Measurements from ENCODE around the gene P2RX6.
"Not testable (repeated sequence)": the region's sequence is repeated elsewhere in the genome, so short reads cannot be mapped to it uniquely, and the experiment has no call there.

The P2RX6 gene

GRCh38 chr22:21070690-21071615 lies 56.0 kb downstream of the P2RX6 start:
- DNase-seq (ENCODE audit: extremely low spot score) = no peak
- TF ChIP-seq NFRKB (IDR thresholded peaks at IDR 0.05) (no peak), SP1 (IDR thresholded peaks at IDR 0.05) (no peak), ARNT (IDR thresholded peaks at IDR 0.05) (no peak), ZNF384 (IDR thresholded peaks at IDR 0.05) (no peak)
- ChIA-PET CTCF (interaction anchor here (0.5 kb wide), 1 partner anchor 30 kb away, joined by 3 read pairs; no protein-coding TSS in a partner anchor), POLR2A (no interaction called here)

- CTCF ChIA-PET; POLR2A ChIA-PET; DNase-seq (ENCODE audit: extremely low spot score): not testable (repeated sequence)
Observed at GRCh38 chr22:21071796-21072195, 56.8 kb downstream of the P2RX6 start.

DNA sequence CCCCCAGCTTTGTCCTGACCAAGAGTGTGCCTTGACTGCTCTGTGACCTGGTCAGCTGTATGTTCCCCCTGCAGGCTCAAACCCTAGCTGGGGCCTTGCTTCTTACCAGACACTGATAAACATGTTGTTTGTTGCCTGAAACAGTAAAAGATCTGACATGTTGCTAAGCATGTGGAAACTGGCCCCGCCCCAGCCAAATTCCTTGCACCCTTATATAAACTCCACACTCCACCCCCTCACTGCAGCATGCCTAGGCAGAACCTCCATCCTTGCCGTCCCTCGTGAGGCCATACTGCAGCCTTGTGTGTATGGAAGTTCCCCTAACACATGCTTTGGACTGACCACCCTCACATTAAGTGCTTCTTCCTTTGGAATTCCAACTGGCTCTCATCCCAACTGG lies 58.1 kb downstream of the P2RX6 start:
- CTCF ChIA-PET = no interaction called here
- TF ChIP-seq SUZ12 (IDR thresholded peaks at IDR 0.05) (no peak), L3MBTL2 (conservative IDR thresholded peaks at IDR 0.05) (no peak), CTBP1 (IDR thresholded peaks at IDR 0.05; ENCODE audit: borderline replicate concordance) (no peak), FOXM1 (IDR thresholded peaks at IDR 0.05; ENCODE audit: borderline replicate concordance) (no peak), FOXA1 (IDR thresholded peaks at IDR 0.05) (no peak), LEF1 (IDR thresholded peaks at IDR 0.05; ENCODE audit: borderline replicate concordance) (no peak), HDGF (IDR thresholded peaks at IDR 0.05; ENCODE audit: borderline replicate concordance) (no peak), ELF4 (IDR thresholded peaks at IDR 0.05) (no peak)
- TF ChIP-seq, protein P1, sequence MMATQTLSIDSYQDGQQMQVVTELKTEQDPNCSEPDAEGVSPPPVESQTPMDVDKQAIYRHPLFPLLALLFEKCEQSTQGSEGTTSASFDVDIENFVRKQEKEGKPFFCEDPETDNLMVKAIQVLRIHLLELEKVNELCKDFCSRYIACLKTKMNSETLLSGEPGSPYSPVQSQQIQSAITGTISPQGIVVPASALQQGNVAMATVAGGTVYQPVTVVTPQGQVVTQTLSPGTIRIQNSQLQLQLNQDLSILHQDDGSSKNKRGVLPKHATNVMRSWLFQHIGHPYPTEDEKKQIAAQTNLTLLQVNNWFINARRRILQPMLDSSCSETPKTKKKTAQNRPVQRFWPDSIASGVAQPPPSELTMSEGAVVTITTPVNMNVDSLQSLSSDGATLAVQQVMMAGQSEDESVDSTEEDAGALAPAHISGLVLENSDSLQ (IDR thresholded peaks at IDR 0.05) = no peak
- POLR2A ChIA-PET = no interaction called here
- no peak for DNase-seq (ENCODE audit: extremely low spot score)

GRCh38 chr22:21073482-21073881 lies 58.5 kb downstream of the P2RX6 start:
- ChIA-PET POLR2A (no interaction called here), CTCF (no interaction called here)
- DNase-seq (ENCODE audit: extremely low spot score) = no peak
- TF ChIP-seq ARNT (IDR thresholded peaks at IDR 0.05) = no peak
- no peak for TF ChIP-seq TARDBP (IDR thresholded peaks at IDR 0.05)
- no peak for TF ChIP-seq CTBP1 (IDR thresholded peaks at IDR 0.05; ENCODE audit: borderline replicate concordance)
- no peak for TF ChIP-seq FOXK2 (IDR thresholded peaks at IDR 0.05)
- no peak for TF ChIP-seq L3MBTL2 (conservative IDR thresholded peaks at IDR 0.05)
- no peak for TF ChIP-seq NFRKB (IDR thresholded peaks at IDR 0.05)

DNA sequence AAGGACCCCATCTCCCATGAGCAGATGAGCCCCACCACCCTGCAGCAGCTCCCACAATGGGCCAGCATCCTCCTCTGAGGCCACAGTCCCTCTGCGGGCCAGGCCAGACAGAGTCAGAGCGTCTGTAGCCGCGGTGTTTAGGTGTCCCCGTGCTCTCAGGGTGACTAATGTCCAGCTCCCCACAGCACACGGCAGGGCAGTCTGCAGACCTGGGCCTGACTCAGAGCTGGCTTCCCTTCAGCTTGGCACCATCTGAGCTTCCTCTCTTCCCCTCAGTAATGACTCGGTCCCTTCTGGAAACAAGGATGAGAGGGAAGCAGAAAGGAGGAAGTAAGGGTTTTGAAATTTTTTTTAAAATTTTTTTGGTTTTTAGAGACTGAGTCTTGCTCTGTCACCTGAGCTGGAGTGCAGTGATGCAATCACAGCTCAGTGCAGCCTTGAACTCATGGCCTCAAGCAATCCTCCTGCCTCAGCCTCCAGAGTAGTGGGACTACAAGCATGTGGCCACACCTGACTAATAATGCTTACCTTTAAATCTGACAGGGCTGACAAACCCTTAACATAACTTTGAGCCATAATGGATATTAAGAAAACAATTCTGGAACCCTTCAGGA lies 59.2 kb downstream of the P2RX6 start:
- ChIA-PET POLR2A (no interaction called here), CTCF (no interaction called here)
- no peak for TF ChIP-seq ARNT (IDR thresholded peaks at IDR 0.05)
- no peak for TF ChIP-seq ZNF384 (IDR thresholded peaks at IDR 0.05)
- no peak for TF ChIP-seq TARDBP (IDR thresholded peaks at IDR 0.05)
- TF ChIP-seq ELF4 (IDR thresholded peaks at IDR 0.05) = no peak
- TF ChIP-seq SP1 (IDR thresholded peaks at IDR 0.05) = no peak
- TF ChIP-seq NFRKB (IDR thresholded peaks at IDR 0.05) = no peak
- TF ChIP-seq CTBP1 (IDR thresholded peaks at IDR 0.05; ENCODE audit: borderline replicate concordance) = no peak
- no peak for TF ChIP-seq FOXM1 (IDR thresholded peaks at IDR 0.05; ENCODE audit: borderline replicate concordance)
- no peak for TF ChIP-seq FOXK2 (IDR thresholded peaks at IDR 0.05)
- TF ChIP-seq HDGF (IDR thresholded peaks at IDR 0.05; ENCODE audit: borderline replicate concordance) = no peak
- no peak for TF ChIP-seq FOXA1 (IDR thresholded peaks at IDR 0.05)
- no peak for DNase-seq (ENCODE audit: extremely low spot score)

DNA sequence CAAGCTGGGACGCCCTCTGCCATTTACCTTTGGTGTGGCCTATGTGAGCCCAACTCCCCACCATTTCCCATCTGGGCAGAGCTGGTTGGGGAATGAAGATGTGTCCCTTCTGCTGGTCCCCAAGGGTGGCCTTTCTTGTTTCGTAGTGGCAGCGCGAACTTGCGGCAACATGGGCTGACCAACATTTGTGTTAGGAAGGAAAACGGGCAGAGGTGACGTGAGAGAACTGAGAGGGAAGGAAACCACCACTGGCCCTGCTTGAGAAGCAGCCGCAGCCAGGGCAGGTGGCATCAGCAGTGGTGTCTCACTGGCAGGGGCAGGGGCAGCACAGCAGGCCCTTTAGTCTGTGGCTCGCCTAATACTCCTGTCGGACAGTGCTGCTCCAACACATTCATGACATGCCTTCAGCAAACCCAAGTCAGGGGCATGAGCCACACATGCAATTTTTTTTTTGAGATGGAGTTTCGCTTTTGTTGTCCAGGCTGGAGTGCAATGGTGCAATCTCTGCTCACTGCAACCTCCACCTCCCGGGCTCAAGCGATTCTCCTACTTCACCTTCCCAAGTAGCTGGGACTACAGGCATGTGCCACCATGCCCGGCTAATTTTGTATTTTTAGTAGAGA lies 60.7 kb downstream of the P2RX6 start:
- ChIA-PET POLR2A (interaction anchor here (1.1 kb wide), 1 partner anchor 12 kb away, joined by 4 read pairs; no protein-coding TSS in a partner anchor), CTCF (interaction anchor here (0.8 to 1.2 kb wide), 2 partner anchors 23 to 55 kb away, joined by 3 read pairs; no protein-coding TSS in a partner anchor)
- no peak for TF ChIP-seq L3MBTL2 (conservative IDR thresholded peaks at IDR 0.05)
- TF ChIP-seq FOXM1 (IDR thresholded peaks at IDR 0.05; ENCODE audit: borderline replicate concordance) = no peak
- TF ChIP-seq ZNF384 (IDR thresholded peaks at IDR 0.05) = no peak
- TF ChIP-seq LEF1 (IDR thresholded peaks at IDR 0.05; ENCODE audit: borderline replicate concordance) = no peak
- TF ChIP-seq HDGF (IDR thresholded peaks at IDR 0.05; ENCODE audit: borderline replicate concordance) = no peak
- no peak for TF ChIP-seq FOXK2 (IDR thresholded peaks at IDR 0.05)
- no peak for DNase-seq (ENCODE audit: extremely low spot score)

GRCh38 chr22:21076912-21077625 lies 62.1 kb downstream of the P2RX6 start:
- CTCF ChIA-PET = no interaction called here
- TF ChIP-seq SP1 (IDR thresholded peaks at IDR 0.05) (no peak), FOXM1 (IDR thresholded peaks at IDR 0.05; ENCODE audit: borderline replicate concordance) (no peak), TARDBP (IDR thresholded peaks at IDR 0.05) (no peak), ELF4 (IDR thresholded peaks at IDR 0.05) (no peak), BHLHE40 (IDR thresholded peaks at IDR 0.05; ENCODE audit: borderline replicate concordance) (no peak), FOXA1 (IDR thresholded peaks at IDR 0.05) (no peak), HDGF (IDR thresholded peaks at IDR 0.05; ENCODE audit: borderline replicate concordance) (no peak), L3MBTL2 (conservative IDR thresholded peaks at IDR 0.05) (no peak), FOXK2 (IDR thresholded peaks at IDR 0.05) (no peak)
- no peak for DNase-seq (ENCODE audit: extremely low spot score)
- POLR2A ChIA-PET = no interaction called here
